Natural killer cell (primary cell): ENCODE measurements around the gene ADD1. TPM values are rescaled to one million over a fixed set of nuclear protein-coding genes. Genes with fewer than 3 reads are reported as not detected.
A peak's percentile ranks its signal among the peaks of the same experiment; 100 is the strongest.

Source experiments
- ATAC-seq, 3 donors: fragments of 150-1000 bp in 2 of 3; fragments of 200-7000 bp in 1 of 3; cut with Tn5 transposase; 1 replicate in 1 of 3; 2 replicates in 2 of 3; pipeline ENCODE4 v1.10.0; 2021; ENCODE audit warnings: mild to moderate bottlenecking in 2 of 3, moderate library complexity in 2 of 3
- DNase-seq, 2 donors: peaks; one replicate each; pipeline versions ENCODE4 v3.0.0 to v3.0.0-alpha.2; 2013 to 2021; ENCODE audit warnings: mixed read lengths in 1 of 2
- H3K27ac ChIP-seq: one replicate; pipeline ENCODE4 v1.5.1; 2013; ENCODE audit warnings: mild to moderate bottlenecking, low read length
- H3K27me3 ChIP-seq: one replicate; pipeline ENCODE4 v1.6.1; 2013; ENCODE audit warnings: low read length; ENCODE audit not compliant: control insufficient read depth, insufficient read depth
- H3K36me3 ChIP-seq: one replicate; pipeline ENCODE4 v1.6.1; 2013; ENCODE audit warnings: low read length; ENCODE audit not compliant: control insufficient read depth, insufficient read depth
- H3K4me1 ChIP-seq: one replicate; pipeline ENCODE4 v1.6.1; 2013; ENCODE audit warnings: low read length; ENCODE audit not compliant: control insufficient read depth, insufficient read depth
- H3K4me3 ChIP-seq: one replicate; pipeline ENCODE4 v1.5.1; 2013; ENCODE audit warnings: low read length
- H3K9me3 ChIP-seq: one replicate; pipeline ENCODE4 v1.6.1; 2013; ENCODE audit warnings: low read length; ENCODE audit not compliant: control insufficient read depth, insufficient read depth
- H3K27ac Mint-ChIP-seq, 2 donors: one replicate each; pipeline ENCODE4 v1.8.0; 2022; ENCODE audit warnings: mild to moderate bottlenecking in 2 of 2, mixed read lengths in 2 of 2, moderate library complexity in 1 of 2
- H3K27me3 Mint-ChIP-seq, 2 donors: one replicate each; pipeline ENCODE4 v1.8.0; 2022; ENCODE audit warnings: low read depth in 2 of 2, mixed read lengths in 2 of 2
- H3K36me3 Mint-ChIP-seq: one replicate; pipeline ENCODE4 v1.8.0; 2022; ENCODE audit warnings: mixed read lengths
- H3K4me1 Mint-ChIP-seq, 2 donors: one replicate each; pipeline ENCODE4 v1.8.0; 2022; ENCODE audit warnings: mixed read lengths in 2 of 2
- H3K4me3 Mint-ChIP-seq: one replicate; pipeline ENCODE4 v1.8.0; 2022; ENCODE audit warnings: mild to moderate bottlenecking, moderate library complexity, mixed read lengths
- H3K9me3 Mint-ChIP-seq, 2 donors: one replicate each; pipeline ENCODE4 v1.8.0; 2022; ENCODE audit warnings: mixed read lengths in 2 of 2
- WGBS: methylation state at CpG from one replicate; pipeline ENCODE4 v1.1.7; 2013; ENCODE audit warnings: missing lambda C conversion rate; ENCODE audit not compliant: insufficient coverage; 5-methylcytosine and 5-hydroxymethylcytosine counted together
- intact Hi-C: fragments of 100-400 bp; cut with micrococcal nuclease; formaldehyde crosslinking; loops from one replicate; pipeline ENCODE4 v1.14.2; 2022
- total RNA-seq, 4 donors: library from RNA; stranded (reverse); fragments of 120-200 nt in 1 of 4; gene quantifications; one replicate each; pipeline versions ENCODE4 v1.2.3 to v1.2.4, GENCODE V29; 2013 to 2022
- TF ChIP-seq, protein P1 (sequence below): fragments of 200-600 bp; IDR thresholded peaks from one replicate; pipeline ENCODE4 v1.8.0; 2022; ENCODE audit warnings: antibody characterized with exemption

Gene ADD1
- total RNA-seq, 3 donors from 2014 or later (not counting 1 experiment from before 2014, with no cell fraction given): 383 to 465 (median 452) TPM

DNA sequence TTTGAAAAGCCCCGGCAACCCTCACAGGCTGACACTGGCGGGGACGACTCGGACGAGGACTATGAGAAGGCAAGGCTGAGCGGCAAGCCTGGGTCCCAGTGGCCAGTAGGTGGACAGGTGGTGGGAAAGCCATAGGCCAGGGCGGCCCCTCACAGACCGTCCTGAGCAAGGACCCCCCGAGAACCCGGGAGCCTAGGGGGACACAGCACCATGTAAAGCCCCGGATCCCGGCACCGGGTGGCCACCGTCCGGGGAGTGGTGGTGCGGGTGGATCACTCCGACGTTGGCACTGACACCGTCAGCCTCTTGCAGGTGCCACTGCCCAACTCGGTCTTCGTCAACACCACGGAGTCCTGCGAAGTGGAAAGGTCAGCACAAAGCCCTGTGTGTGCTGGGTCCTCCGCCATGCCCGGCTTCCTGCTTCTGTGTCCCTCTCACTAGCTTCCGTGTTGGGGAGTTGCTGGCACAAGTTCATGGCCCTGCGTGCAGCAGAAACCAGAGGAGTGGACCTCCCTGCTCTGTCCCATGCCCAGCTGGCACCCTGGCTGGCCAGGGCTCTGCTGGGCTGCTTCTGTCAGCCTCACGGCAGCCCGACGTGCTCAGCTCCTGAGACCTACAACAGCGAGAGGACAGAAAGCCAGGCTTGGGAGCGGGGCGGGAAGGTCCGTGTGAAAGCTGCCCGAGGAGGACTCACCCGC is 11.9 kb upstream of the ADD1 start:
- Mint-ChIP-seq H3K27ac (peak overlapping the region; percentile 84 to 88), H3K9me3 (no peaks in the 10 kb centered on the region)
- H3K4me1 ChIP-seq: peaks cover 48% of the 10 kb centered on the region

DNA sequence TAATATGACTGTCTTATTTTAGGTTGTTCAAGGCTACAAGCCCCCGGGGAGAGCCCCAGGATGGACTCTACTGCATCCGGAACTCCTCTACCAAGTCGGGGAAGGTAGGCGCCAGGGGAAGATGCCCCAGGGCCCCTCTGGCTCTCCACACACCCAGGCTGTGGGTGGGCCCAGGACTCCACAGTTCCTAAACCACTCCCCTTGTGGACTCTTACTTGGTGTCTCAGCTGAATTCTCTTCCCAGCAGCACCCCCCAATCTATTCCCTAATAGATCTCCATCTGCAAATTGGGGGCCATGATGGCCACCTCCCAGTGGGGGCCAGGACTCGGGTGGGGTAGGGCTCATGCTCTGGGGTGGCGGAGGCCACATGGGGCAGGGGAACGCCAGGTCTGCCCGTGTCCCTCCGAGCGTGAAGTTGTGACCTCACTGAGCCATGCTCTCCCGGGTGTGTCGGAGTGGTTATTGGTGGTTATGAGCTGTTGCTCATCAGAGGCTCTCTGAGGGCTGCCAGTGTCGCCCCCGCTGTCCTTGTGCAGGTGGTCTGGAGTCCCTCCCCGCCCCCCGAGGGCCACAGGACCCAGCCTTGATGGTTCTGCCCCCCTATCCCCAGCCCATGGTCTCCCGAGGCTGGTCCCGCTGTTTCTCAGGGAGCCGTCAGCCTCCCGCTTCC is 11.2 kb upstream of the ADD1 start:
- peaks cover 71% of the 10 kb centered on the region for H3K36me3 ChIP-seq
- WGBS: 66% methylated on average over 20 of the region's 20 CpGs
- H3K27me3 Mint-ChIP-seq: no peaks in the 10 kb centered on the region
- H3K4me3 ChIP-seq: no peak overlapping the region
- H3K9me3 ChIP-seq: no peaks in the 10 kb centered on the region
- H3K4me1 ChIP-seq: peaks cover 54% of the 10 kb centered on the region
- H3K4me3 Mint-ChIP-seq: no peak overlapping the region
- peaks cover 28 to 67% of the 10 kb centered on the region in 2 donors for H3K4me1 Mint-ChIP-seq
- no peaks in the 10 kb centered on the region for H3K27me3 ChIP-seq
- intact Hi-C loops: no loop called here
- DNase-seq (peak in 1 of 2 donors; percentile 11), ATAC-seq (no peak)
- TF ChIP-seq, protein P1, sequence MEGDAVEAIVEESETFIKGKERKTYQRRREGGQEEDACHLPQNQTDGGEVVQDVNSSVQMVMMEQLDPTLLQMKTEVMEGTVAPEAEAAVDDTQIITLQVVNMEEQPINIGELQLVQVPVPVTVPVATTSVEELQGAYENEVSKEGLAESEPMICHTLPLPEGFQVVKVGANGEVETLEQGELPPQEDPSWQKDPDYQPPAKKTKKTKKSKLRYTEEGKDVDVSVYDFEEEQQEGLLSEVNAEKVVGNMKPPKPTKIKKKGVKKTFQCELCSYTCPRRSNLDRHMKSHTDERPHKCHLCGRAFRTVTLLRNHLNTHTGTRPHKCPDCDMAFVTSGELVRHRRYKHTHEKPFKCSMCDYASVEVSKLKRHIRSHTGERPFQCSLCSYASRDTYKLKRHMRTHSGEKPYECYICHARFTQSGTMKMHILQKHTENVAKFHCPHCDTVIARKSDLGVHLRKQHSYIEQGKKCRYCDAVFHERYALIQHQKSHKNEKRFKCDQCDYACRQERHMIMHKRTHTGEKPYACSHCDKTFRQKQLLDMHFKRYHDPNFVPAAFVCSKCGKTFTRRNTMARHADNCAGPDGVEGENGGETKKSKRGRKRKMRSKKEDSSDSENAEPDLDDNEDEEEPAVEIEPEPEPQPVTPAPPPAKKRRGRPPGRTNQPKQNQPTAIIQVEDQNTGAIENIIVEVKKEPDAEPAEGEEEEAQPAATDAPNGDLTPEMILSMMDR: no peak
- H3K27ac ChIP-seq: peak overlapping the region; percentile 27
- H3K36me3 Mint-ChIP-seq: no peaks in the 10 kb centered on the region
- H3K9me3 Mint-ChIP-seq: no peaks in the 10 kb centered on the region
- H3K27ac Mint-ChIP-seq: peak overlapping the region; percentile 84 to 88

More for the DNA sequence above, 11.9 kb upstream of the ADD1 start:
- intact Hi-C loops: no loop called here
- ATAC-seq (no peak), DNase-seq (peak in 1 of 2 donors; percentile 13)
- Mint-ChIP-seq H3K4me3 (no peak overlapping the region), H3K27me3 (no peaks in the 10 kb centered on the region), H3K36me3 (no peaks in the 10 kb centered on the region), H3K4me1 (peaks cover 23 to 62% of the 10 kb centered on the region in 2 donors)
- no peaks in the 10 kb centered on the region for H3K27me3 ChIP-seq
- H3K27ac ChIP-seq: peak overlapping the region; percentile 27
- 96% methylated on average over 36 of the region's 36 CpGs for WGBS
- TF ChIP-seq, protein P1: no peak
- H3K36me3 ChIP-seq: peaks cover 78% of the 10 kb centered on the region
- H3K4me3 ChIP-seq: no peak overlapping the region
- no peaks in the 10 kb centered on the region for H3K9me3 ChIP-seq

DNA sequence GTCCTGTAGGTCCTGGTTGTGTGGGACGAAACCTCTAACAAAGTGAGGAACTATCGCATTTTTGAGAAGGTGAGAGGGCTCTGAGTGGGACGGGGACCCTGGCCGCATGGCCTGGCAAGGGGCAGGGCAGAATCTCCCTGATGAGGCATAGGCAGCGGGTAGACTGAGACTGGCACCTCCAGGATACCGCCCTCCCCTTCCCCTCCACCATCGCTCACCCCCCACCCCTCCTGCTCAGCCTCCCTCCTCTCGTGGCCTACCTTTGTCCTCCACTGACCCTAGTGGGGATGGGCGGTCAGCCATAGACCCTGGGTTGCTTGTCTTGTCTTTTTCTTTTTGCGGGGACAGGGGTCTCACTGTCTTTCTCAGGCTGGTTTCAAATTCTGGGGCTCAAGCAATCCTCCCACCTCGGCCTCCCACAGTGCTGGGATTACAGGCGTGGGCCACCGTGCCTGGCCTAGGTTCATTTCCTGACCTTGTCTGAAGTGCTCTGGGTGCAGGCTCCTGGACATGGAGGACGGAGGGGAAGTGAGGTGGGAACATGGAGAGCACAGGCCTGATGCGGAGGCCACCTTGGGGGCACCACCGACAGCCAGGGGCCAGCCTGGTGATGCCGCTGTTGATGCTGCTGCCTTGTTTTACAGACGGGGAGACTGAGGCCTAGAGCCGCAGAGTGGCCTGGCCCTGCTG is 10.5 kb upstream of the ADD1 start:
- intact Hi-C loops: no loop called here
- DNase-seq: no peak
- Mint-ChIP-seq H3K4me3 (no peak overlapping the region), H3K27me3 (no peaks in the 10 kb centered on the region), H3K36me3 (no peaks in the 10 kb centered on the region), H3K4me1 (peaks cover 35 to 74% of the 10 kb centered on the region in 2 donors), H3K9me3 (no peaks in the 10 kb centered on the region), H3K27ac (peak overlapping the region; percentile 84 to 88)
- Histone ChIP-seq H3K27me3 (no peaks in the 10 kb centered on the region), H3K27ac (peak overlapping the region; percentile 77), H3K9me3 (no peaks in the 10 kb centered on the region), H3K4me3 (no peak overlapping the region), H3K4me1 (peaks cover 61% of the 10 kb centered on the region), H3K36me3 (peaks cover 65% of the 10 kb centered on the region)
- TF ChIP-seq, protein P1: no peak
- 88% methylated on average over 19 of the region's 19 CpGs for WGBS
- no peak for ATAC-seq
